SHP77 (cell line): ENCODE data around the gene NUP98.
A peak's percentile ranks its signal among the peaks of the same experiment; 100 is the strongest.

Experiments used
- DNase-seq, 2 experiments: peaks; one replicate each; lab custom pipeline; 2025; lab: John Stamatoyannopoulos, UW

The NUP98 gene

DNA sequence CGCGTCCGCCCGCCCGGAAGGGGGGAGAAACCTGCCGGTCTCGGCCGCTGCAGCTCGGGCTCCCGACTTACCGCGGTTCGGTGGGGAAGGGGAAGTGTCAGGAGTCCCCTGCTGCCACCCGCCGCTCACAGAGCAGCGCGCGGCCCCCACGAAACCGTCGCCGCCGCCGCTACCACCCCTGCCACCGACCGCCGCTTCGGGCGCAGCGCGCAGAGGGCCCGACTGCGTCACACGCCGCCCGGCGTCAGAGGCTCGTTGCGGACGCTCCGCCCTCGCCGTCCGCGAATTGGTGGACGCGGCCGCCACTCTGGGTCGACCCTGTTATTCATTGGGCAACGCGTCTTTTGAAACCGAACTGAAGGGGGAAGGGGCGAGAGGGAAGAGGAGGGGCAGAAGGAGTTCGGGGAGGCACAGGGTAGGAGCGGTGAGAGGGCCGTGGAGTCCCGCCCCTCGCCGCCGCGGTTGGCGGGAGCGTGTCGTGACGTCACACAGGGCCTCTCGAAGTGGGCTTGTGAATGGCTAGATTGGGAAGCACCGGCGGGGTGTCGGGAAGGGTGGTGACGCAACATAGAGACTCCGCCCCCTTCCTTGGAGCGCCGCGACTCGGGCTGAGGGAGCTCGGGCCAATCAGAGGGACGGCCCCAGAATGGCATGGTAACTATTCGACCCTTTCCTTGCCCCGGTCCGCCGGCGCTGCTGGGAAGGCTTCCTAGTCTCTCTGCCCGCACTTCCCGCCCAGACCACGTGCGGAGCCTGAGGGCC, at the start of gene NUP98:
Gene NUP98, minus strand, starts transcription at position 226 of the 762 bp plus-strand sequence. CDS start 15,437 bp downstream, outside the sequence.
- peak; percentile 98 to 99 for DNase-seq

DNA sequence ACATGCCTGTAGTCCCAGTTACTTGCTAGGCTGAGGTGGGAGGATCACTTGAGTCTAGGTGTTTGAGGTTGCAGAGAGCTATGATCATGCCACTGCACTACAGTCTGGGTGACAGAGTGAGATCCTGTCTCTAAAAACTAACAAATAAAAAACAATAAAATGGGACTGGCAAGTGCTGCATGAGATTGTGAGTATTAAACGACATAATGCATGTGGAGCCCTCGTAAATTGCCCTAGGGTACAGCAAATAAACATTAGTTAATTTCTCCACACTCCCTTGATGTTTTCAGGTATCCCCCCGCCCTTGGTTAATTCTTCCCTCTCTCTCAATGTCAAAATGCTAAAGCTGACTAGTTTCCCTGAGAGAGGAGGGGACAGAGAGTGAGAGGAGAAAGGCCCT, 48.3 kb upstream of the NUP98 start:
- DNase-seq = no peak

DNA sequence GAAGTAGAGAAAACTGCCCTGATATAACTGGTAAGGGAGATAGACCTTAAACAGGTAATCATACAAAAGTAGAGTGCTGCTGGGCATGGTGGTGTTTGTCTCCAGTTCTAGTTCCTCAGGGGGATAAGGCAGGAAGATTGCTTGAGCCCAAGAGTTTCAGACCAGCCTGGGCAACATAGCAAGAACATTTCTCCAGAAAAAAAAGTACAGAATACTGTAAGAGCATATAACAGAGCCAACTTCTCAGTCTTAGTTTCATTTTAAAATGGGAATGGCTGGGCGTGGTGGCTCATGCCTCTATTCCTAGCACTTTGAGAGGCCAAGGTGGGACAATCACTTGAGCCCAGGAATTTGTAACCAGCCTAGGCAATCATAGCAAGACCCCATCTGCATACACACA, 47.9 kb upstream of the NUP98 start:
- no peak for DNase-seq

DNA sequence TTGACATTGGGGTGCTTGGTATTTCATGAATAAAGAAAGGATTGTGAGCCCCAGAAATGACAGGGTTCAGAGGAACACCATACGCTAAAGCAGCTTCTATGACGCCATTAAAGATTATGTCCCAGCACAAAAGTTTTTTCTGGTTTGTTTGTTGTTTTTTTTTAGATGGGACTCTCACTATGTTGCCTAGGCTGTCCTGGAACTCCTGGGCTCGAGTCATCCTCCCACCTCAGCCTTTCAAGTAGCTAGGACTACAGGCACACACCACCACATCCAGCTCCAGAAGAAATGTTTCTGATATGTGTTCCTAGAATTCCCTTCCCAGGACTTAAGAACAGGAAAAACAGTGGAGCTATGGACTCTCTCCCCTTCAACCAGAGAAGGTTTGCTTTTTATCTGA, 46.0 kb upstream of the NUP98 start:
- no peak for DNase-seq

DNA sequence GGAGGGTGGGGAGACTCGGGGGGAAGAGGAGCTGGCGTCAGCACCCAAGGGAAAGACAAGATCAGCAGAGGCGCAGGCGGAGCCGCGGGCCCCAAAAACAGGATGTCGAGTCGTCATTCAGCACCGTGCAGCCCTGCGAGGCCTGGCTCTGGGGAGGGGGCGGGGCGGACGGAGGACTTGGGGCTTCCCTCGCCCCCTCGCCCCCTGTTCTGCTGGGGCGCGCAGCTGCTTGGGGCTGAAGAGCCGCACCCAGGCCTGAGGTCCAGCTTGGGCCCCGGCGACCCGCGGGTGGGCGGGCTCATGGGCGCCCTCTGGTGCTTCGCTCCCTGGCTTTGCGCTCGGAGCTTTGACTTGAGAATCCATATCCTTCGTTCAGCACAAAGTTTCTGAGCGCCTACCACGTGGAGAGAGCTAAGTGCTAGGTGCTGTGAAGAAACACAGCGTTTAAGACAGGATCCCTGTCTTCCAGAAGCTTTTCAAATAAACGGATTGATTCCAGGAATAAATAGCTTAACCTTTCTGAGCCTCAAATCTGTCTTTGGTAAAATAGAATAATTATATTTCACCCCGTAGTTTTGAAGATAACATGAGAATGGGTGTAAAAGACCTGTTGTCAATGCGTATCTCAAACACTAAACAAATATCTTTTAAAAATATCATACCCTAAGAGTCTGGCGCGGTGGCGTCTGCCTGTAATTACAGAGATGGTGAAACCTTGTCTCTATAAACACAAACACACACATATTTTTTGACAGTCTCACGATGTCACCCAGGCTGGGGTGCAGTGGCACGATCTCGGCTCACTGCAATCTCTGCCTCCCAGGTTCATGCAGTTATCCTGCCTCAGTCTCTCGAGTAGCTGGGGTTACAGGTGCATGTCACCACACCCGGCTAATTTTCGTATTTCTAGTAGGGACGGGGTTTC, 44.3 kb upstream of the NUP98 start:
- DNase-seq = peak; percentile 79 to 85

DNA sequence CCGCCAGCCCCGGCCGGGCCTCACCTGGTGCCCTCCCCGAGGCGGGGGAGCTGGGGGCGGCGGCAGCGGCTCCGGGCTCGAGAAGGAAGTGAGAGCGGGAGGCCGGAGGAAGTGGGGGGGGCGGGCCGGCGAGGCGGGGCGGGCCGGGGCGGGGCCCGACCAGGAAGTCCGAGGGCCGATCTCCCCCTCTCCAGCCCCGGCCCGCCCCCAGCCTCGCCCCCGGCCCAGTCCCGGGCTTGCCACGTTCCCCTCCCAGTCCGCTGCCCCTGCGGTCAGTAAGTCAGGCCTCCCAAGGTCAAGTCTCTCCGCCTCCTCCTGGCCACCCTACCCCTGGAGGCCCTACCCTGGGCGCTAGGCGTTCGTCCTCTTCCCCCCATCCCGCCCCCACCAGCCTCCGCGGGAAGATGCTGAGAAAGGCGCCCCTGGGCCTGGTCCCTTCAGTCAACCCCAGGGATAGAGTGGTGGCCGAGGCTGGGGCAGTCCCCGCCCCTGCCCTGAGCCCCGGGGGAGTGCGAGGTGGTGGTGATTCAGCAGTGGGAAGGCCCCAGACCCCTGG, 43.6 kb upstream of the NUP98 start, which contains the start of gene RHOG:
Gene RHOG, minus strand, starts transcription at position 90 of the 556 bp plus-strand sequence. CDS start 12,821 bp downstream, outside the sequence.
- DNase-seq = peak; percentile 63

DNA sequence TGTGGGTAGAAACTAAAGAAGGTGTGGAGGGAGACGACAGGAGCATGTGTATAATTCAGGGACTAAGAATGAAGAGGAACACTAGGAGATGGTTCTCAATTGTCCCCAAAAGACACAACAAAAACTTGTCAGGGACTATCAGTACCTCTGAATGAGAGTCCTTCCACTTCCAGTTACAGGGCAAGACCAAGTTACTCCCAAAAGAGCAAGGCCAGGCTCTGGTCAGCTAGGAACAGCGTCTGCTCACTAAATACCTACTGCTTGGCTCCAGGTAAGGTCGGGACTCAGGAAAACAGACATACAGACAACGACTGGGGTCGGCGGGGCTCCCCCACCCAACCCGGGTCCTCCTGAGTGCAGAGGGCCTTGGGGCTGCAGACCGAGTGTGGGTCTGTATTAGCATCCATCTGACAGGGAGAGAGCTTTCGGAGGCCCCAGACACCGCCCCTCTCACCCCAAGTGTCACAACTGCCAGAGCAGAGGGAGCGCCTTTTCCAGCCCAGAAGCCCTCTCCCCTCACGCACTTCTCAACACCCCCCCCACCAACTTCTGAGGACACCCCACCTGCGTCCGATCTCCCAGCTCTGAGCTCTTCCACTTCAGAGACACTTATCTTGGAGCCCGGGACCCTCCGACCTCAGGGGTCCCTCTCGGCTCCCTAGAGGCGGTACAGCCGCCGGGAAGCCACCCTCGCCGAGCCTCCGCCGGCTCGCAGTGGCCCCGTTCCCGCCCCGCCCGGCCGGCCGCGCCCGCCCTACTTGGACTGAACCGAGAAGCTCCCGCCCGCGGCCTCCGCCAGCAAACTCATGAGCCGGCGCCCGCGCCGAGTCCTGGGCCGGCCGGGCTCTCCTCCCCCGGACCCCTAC, 42.9 kb upstream of the NUP98 start:
- no peak for DNase-seq

DNA sequence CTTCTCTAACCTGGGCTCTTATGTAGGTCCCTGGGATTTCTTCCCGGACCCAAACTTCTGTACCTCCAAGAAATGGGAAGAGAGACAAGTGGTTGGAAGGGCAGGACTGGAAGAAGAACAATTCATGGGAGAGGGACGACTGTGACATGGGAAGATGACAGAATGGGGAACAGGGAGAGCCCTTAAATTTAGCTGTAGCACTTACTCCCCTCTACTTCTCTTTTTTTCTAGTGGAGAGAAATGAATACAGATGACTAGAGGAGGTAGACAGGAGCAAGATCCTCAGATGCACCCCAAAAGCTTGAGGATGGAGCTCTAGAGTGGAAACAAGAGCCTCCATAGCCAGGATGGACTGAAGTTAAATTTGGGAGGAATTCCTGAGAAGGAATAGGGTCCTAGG, 41.1 kb upstream of the NUP98 start:
- no peak for DNase-seq

DNA sequence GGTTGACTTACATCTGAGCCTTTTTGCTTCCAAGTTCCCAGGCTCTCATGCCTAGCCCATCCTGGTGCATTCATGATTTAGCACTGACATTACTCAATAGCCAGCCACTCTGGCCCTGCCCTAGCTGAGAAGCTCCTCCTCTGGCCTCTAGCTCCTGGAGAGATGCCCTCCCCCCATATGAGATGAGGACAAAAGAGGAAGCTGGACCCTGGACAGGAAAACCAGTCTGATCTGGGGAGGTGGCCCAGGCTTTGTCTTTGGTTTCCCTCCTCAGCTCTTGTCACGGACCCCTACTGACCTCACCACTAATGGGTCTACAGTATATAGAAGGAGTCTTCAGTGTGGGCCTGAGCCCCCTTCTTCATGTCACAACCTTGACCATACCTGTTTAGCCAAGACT, 40.4 kb upstream of the NUP98 start:
- no peak for DNase-seq

DNA sequence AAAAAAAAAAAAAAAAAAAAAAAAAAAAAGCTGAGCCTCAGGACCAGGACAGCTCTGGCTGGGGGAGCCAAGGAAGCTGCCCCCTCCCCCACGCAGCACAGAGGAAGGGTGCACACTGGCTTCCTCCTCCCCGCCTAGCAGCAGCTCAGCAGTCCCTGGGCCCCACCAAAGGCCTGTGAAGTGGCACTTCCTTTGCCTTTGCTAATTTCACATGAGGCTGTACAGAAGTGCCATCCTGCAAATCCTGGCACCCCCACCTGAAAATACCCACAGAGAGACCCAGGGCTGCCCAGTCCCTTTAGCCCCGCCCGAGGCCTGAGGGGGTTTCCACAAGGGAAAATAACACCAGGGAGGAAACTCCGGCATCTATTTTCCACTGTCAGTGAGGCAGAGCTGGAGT, 39.5 kb upstream of the NUP98 start:
- DNase-seq = no peak

DNA sequence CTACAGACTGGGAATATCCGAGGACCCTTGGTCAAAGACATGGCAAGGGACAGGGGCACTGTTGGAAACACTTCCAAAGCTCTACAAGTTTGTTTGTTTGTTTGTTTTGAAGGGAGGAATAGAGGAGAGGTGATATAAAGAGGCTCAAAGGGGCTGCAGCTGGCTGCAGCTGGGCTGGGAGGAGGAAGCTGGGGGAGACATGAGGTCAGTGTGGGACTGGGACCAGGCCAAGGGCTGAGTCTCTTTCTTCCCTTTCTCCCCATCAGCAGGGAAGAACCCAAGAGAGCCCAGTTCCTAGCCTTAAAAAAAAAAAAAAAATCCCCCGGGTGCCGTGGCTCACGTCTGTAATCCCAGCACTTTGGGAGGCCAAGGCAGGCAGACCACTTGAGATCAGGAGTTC, 38.4 kb upstream of the NUP98 start:
- DNase-seq = no peak

DNA sequence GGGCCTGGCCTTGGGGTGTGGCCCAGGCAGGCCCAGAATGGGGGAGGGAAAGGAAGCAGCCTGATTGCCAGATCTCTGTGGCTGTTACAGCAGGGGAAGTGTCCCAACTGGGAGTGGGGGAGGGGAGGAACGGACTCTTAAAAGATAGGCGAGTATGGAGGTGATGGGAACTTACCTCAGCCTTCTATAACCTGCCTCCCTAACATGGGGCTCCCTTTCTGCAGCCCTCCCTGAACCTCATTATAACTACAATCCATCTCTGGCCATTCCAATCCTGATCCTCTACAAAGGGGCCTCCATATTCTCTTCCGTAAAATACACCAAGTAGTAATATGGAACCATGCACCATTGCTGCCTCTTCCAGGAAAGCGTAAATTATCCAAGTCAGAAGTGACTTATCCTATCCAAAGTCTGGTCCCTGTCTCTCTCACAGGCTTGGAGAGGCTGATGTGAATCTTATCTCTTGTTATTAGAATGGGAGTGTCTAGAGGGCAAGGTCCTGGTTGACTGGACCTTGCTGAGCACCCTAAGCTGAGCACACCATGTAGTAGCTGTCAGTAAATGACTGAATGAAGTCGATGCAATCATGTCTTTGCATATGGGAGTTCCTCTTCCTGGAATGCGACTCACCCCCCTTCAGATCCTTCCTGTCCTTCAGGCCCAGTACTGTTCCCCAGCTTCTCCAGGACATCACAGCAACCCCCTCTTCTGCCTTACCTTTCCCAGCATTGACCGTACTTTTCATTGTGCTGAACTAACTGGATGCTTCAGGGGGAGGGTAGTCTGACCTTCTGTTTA, 37.5 kb upstream of the NUP98 start:
- no peak for DNase-seq

DNA sequence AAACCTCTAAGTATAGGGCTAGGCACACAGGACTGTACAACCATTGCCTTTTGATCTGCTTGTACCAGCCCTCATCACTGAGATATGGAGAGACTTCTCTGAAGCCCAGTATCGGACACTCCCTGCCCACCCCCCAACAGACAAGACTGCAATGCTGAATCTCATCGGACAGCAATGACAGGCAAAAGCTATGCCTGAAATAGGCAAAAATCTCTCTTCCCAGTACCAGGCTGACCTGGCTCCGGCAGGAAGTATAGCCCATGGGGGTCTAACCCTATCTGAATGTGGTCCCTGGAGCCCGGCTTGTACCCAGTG, 37.0 kb upstream of the NUP98 start:
- no peak for DNase-seq

DNA sequence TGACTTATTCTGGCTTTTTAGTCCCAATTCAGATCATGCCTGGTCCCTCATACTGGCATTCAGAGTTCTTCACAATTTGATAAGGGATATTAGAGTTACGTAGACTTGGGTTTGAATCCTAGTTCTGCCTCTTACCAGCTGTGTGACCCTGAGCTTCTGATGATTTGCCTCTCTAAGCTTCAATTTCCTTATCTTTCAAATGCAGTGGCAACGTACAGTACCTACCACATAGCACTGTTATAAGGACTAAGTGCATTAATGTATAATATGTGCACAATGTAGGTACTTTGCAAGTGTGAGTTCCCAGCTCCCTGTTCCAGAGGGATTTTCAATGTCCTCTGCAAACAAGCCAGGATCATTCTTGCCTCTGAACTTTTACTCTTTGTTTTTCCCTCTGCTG, 36.1 kb upstream of the NUP98 start:
- DNase-seq = no peak

DNA sequence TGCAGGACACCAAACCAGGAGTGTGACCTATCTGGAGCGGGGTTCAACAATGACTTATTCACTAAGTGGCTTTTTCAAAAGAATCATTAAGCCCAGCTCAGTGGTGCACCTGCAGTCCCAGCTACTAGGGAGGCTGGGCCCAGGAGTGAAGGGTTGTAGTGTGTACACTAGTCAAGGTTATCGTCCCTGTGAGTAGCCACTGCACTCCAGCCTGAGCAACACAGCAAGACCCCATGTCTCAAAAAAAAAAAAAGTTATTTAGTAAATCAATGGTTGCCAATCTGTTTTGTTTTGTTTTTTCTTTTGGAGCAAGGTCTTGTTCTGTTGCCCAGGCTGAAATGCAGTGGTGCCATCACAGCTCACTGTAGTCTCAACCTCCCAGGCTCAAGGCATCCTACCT, 35.5 kb upstream of the NUP98 start:
- no peak for DNase-seq

DNA sequence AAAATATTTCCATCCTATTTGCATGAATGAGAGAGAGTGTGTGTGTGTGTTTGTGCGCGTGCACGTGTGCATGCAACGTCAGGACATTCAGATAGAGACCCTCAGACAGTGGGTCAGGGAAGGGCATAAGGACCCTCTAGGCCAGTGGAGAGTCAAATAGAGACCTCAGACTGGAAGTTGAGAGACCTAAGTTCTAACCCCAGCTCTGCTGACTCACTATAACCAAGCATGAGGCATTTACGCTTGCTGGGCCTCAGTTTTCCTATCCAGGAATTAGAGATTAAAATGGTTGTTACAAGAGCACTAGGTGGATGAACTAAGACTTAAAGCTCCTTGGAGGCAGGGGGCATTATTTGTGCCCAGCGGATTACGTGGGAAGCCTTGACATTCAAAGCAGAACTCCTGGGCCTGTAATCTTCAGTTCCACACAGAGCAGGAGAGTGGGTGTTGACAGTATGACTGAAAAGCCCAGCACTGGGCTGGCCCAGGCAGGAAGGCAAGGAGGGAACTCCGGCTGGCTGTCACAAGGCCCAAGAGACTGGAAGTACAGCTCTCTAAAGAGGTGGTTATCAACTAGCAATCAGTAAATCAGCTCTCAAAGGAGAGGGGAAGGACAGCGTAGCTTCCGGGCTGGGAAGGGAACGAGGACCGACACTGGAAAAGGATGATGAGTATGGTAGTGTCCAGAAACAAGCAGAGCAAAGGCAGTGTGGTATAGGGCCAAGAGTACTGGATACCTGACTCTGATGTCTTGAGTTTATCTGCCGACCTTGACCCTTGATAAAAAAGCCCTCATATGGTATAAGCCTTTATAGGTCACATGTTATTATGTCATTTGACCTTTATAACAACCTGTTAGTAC, 34.3 kb upstream of the NUP98 start:
- no peak for DNase-seq

DNA sequence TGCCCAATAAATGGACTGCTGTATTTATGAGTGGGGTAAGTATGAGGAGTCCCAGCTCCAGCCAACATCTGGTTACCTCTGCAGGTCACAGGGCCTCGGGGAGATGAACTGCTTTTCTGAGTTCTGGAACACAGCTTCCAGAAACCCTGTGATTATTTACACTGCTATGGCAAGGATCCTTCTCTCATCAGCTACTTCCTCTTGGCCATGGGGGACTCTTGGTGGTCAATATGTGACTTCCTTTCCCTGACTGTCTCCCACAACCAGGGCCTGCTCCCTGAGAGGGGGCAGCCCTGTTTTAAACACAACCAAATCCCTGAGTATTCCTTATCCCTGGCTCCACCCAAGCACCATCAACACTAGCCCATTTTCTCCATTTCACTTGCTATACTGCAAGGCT, 33.4 kb upstream of the NUP98 start:
- DNase-seq = no peak

DNA sequence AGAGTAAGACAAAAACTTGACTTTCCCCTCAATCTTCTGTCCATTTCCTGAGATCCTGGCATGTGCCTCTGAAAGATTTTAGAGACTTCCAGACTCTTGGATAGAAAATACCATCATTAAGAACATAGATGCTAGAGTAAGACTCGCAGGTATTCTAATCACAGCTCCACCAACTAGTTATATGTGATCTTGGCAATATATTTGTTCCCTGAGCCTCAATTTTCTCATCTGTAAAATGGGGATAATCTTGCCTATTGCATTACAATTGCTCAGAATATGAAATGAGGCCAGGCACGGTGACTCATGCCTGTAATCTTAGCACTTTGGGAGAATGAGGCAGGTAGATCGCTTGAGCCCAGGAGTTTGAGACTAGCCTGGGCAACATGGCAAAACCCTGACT, 32.7 kb upstream of the NUP98 start:
- no peak for DNase-seq

DNA sequence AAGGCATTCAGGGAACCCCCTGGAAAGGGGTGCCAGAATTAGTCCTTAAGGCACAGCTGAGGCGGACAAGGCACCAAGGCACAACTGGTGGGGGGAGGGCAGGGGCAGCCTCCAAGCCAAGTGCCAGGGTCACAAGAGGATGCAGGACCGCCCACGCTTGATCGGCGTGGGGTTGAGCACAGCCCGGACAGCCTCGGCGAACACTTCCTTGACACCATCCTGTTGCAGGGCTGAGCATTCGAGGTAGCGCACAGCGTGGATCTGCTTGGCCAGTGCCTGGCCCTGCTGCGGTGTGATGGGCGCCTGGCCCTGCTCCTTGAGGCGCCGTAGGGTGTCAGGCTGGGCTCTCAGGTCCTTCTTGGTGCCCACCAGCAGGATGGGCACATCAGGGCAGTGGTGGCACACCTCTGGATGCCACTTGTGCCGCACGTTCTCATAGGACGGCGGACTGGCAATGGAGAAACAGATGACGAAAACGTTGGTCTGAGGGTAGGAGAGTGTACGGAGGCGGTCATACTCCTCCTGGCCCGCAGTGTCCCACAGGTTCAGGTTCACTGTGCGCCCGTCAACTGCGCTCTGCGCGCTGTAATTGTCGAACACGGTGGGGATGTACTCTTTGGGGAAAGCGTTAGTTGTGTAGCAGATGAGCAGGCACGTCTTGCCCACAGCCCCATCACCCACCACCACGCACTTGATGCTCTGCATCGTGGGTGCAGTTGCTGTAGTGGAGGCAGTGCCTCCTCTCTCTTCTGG, 30.3 kb upstream of the NUP98 start:
- DNase-seq = no peak
